ENCODE data around the gene GNB5. TPM values are rescaled to one million over a fixed set of nuclear protein-coding genes. Genes with fewer than 3 reads are reported as not detected.
A peak's percentile ranks its signal among the peaks of the same experiment; 100 is the strongest.

The GNB5 gene
- total and polyA plus RNA-seq, 12 donors = 4.7 to 12.8 (median 7.6) TPM

GRCh38 chr15:52154896-52155865, 36.0 kb downstream of the GNB5 start:
- no peak overlapping the region for H3K4me3 ChIP-seq
- no peaks in the 10 kb centered on the region for H3K27me3 ChIP-seq
- TF ChIP-seq CTCF (IDR thresholded peaks at IDR 0.05) = no peak
- intact Hi-C loops (cut with DNase I) = loop anchor here in 1 of 10 donors (10.0 kb wide), 1 partner anchor 50 kb away; no protein-coding TSS in a partner anchor
- peaks cover 0 to 4% (median 0%) of the 10 kb centered on the region in 9 donors for H3K4me1 ChIP-seq
- no peak overlapping the region for H3K27ac ChIP-seq
- 77 to 84% methylated on average over 8 of the region's 8 CpGs for WGBS, 2 donors
- ATAC-seq (no peak), DNase-seq (no peak)
- H3K9me3 ChIP-seq = no peaks in the 10 kb centered on the region
- peaks cover 0 to 26% (median 0%) of the 10 kb centered on the region in 9 donors for H3K36me3 ChIP-seq

- no peak overlapping the region for H3K27ac ChIP-seq
- DNase-seq (no peak), ATAC-seq (no peak)
- peaks cover 0 to 4% (median 0%) of the 10 kb centered on the region in 9 donors for H3K4me1 ChIP-seq
- peaks cover 0 to 36% (median 2%) of the 10 kb centered on the region in 9 donors for H3K36me3 ChIP-seq
- no peaks in the 10 kb centered on the region for H3K9me3 ChIP-seq
- H3K4me3 ChIP-seq = no peak overlapping the region
- 97% methylated on average over 12 of the region's 12 CpGs for WGBS, 2 donors
- intact Hi-C loops (cut with DNase I) = loop anchor here in 1 of 10 donors (10.0 kb wide), 1 partner anchor 49 kb away; no protein-coding TSS in a partner anchor
- no peaks in the 10 kb centered on the region for H3K27me3 ChIP-seq
- TF ChIP-seq CTCF (IDR thresholded peaks at IDR 0.05) = no peak
These were observed 37.0 kb downstream of the GNB5 start for GRCh38 chr15:52153900-52154895.

- Histone ChIP-seq H3K27ac (no peak overlapping the region), H3K36me3 (peaks cover 0 to 50% (median 3%) of the 10 kb centered on the region in 9 donors), H3K4me3 (no peak overlapping the region), H3K9me3 (no peaks in the 10 kb centered on the region), H3K27me3 (no peaks in the 10 kb centered on the region), H3K4me1 (peaks cover 0 to 4% (median 0%) of the 10 kb centered on the region in 9 donors)
- no peak for TF ChIP-seq CTCF (IDR thresholded peaks at IDR 0.05)
- WGBS, 2 donors = 84 to 93% methylated on average over 4 of the region's 4 CpGs
- DNase-seq = no peak
- intact Hi-C loops (cut with DNase I) = loop anchor here in 1 of 10 donors (10.0 kb wide), 1 partner anchor 47 kb away; no protein-coding TSS in a partner anchor
- ATAC-seq = peak in 2 of 8 donors; percentile 24 to 48
These were observed 39.8 kb downstream of the GNB5 start for GRCh38 chr15:52151353-52151752.

All from heart right ventricle (tissue), 16 donors.